GM18867 (cell line): Measurements from ENCODE around the gene PROB1.

Experiments
- ATAC-seq: cut with Tn5 transposase; IDR thresholded peaks from one replicate; pipeline ENCODE4 v1.9.1; 2021; ENCODE audit warnings: mild to moderate bottlenecking, moderate library complexity; ENCODE audit not compliant: unreplicated experiment

Gene PROB1

GRCh38 chr5:139343476-139343875 lies 51.4 kb downstream of the PROB1 start:
- no peak for ATAC-seq

- ATAC-seq = peak; percentile 52
Measured at GRCh38 chr5:139342423-139342723, 52.5 kb downstream of the PROB1 start.

GRCh38 chr5:139341689-139342422 lies 53.0 kb downstream of the PROB1 start, which contains the start of gene PAIP2:
Gene PAIP2 (plus strand): TSS chr5:139341854. CDS start chr5:139363785, 21,931 bp downstream.
- peak; percentile 86 for ATAC-seq

GRCh38 chr5:139341187-139341688 lies 53.7 kb downstream of the PROB1 start:
- no peak for ATAC-seq
